Activated naive CD4-positive, alpha-beta T cell treated with Interleukin-2 at 50 U/mL for 16 hours (primary cell): Measurements from ENCODE around the gene PIK3CD.
"Not testable (repeated sequence)": the region's sequence is repeated elsewhere in the genome, so short reads cannot be mapped to it uniquely, and the experiment has no call there.

Experiments used
- DNase-seq: peaks from one replicate; pipeline ENCODE4 v3.0.0-alpha.2; 2020

The PIK3CD gene

GRCh38 chr1:9744106-9744799 lies 92.7 kb downstream of the PIK3CD start:
- DNase-seq, result no peak

- no peak for DNase-seq
These were observed 94.7 kb downstream of the PIK3CD start for GRCh38 chr1:9746211-9746610.

DNA sequence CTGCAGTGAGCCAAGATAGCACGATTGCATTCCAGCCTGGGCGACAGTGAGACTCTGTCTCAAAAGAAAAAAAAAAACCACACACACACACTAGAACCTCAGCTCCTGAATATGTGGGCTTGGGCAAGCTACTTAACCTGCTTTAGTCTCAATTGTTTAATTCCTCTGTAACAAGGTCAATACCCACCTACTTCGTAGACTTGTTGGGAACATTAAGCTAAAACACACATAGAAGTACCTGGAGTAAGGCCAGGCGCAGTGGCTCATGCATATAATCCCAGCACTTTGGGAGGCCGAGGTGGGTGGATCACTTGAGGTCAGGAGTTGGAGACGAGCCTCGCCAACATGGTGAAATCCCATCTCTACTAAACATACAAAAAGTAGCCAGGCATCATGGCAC lies 95.1 kb downstream of the PIK3CD start:
- no peak for DNase-seq

DNA sequence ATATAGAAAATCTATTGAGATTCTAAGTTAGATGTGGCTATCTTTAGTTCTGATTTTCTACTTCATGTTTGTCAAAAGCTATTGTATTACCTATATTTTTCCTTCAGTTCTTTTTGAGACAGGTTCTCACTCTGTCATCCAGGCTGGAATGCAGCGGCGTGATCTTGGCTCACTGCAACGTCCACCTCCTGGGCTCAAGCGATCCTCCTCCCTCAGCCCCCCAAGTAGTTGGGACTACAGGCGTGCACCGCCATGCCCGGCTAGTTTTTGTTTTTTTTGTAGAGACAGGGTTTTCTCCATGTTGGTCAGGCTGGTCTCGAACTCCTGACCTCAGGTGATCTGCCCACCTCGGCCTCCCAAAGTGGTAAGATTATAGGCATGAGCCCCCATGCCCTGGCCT lies 96.9 kb downstream of the PIK3CD start:
- not testable (repeated sequence) for DNase-seq

DNA sequence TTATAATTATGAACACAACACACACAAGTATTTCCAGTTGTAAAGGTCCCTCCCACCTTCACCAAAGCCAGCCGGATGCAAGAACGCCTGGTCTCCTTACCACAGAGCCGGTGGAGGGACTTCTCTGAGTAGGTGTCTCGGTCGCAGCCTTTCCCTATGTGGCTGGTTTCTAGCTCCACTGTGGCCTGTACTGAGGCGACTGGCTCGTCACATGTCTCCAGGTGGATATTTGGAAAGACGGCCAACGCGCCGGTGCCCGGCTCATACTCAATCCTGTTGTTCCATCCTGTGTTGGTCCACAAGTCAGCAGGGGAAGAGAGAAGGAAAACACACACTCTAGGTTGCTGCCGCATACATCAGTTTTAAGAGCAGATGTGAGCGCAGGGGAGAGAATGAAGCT lies 97.8 kb downstream of the PIK3CD start:
- DNase-seq, result no peak

DNA sequence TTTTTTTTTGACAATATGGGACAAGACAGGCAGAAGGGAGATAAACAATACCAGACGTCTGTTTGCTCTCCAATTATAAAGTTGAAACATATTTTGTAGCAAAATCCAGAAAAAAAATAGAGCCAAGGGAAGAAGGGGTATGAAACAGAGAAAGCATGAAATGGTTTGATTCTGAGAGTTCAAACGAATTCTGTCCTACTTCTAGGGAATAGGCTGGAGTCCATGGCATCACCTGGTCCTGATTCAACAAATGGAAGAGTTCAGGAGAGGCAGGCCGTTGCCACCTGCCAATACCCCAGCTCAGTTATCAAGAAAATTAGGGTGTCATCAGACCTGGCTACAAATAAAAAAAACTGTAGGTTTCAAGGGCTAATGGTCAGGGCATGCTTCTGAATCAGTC lies 100.4 kb downstream of the PIK3CD start:
- DNase-seq, result no peak

GRCh38 chr1:9753121-9753531 lies 101.6 kb downstream of the PIK3CD start:
- no peak for DNase-seq

DNA sequence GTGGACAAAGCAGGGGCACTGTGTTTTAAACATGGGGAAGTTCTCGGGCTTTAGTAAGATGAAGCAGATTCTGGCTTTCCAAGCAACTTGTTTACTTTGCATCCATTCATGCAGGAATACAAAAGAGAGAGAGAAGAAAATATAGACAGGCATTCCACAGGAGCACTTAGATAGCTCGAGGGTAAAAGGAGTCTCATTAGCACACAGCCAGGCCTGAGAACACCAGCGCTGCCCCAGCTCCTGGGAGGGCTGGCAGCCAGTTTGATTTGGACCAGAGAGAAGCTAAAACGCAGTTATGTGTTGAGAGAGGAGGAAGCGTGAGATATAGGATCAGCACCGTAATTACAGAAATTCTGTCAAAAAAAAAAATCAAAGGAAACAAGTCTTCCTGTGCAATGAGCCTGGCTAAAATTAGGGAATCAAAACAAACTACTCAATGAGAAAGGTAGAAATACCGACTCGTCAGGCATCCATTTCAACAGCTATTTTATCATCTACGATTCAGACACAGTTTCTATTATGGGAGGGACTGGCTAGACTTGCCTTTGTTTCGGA lies 104.0 kb downstream of the PIK3CD start:
- DNase-seq, result no peak

DNA sequence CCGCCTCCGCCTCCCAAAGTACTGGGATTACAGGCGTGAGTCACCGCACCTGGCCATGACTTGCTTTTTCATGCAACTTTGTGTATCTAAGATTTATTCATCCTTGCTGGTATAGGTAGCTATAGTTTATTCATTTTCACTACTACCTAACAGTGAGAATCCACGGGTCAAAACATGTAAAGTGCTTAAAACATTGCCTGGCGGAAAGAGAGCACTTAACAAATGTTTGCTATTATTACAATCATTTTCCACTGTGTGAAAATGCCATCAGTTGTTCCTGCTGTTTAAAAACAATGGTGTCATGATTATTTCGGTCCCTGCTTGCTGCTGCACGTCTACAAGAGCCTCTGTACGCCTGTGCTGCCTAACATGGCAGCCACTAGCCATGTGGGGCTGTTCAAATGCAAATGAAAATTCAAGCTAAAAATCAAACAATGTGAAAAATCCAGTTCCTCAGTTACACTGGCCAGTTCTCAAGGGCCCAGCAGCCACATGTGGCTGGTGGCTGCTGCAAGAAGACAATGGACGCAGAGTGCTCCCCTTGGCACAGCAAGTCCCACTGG lies 107.1 kb downstream of the PIK3CD start:
- no peak for DNase-seq

DNA sequence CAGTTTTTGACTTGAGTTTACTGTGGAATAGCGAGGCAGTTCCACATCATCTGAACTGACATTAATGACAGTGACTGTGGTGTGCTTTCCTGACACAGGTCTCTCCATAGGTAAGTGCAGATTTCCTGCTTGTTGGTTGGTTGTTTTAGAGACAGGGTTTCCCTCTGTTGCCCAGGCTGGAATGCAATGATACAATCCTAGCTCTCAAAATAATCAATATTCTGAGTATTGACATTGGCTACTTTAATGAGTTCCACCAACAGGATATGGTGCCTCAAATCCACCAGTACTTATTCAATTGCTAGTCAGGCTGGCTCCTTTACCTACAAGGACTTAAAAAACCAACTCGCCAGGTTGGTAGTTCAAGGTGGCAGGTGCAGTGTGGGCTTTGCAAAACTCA lies 108.4 kb downstream of the PIK3CD start:
- DNase-seq, result no peak

GRCh38 chr1:9760824-9761223 lies 109.3 kb downstream of the PIK3CD start:
- DNase-seq, result no peak

DNA sequence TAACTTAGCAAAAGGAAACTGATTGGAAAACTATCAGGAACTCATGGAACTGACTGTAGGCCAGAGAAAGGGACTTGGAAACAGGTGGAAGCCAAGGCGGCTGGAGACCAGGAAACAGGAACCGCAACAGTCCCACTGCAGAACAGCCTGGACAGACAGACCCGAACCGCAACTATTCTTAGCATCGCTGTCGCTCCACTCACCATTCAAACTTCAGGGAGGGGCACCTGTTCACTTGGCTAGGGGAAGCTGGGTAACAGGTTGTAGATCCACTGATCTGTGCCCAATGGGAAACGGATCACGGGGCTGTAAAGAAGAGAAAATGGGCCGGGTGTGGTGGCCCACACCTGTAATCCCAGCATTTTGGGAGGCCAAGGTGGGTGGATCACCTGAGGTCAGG lies 110.3 kb downstream of the PIK3CD start:
- DNase-seq, result no peak

DNA sequence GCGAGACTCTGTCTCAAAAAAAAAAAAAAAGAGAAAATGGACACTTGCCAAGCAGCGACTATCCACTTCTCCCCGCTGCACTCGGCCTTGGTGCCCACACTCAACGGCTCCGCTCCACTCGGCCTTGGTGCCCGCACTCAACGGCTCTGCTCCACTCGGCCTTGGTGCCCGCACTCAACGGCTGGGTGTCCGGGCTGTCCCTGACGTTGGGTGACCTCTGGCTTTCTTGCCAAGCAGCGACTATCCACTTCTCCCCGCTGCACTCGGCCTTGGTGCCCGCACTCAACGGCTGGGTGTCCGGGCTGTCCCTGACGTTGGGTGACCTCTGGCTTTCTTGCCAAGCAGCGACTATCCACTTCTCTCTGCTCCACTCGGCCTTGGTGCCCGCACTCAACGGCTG lies 110.9 kb downstream of the PIK3CD start:
- DNase-seq, result not testable (repeated sequence)

DNA sequence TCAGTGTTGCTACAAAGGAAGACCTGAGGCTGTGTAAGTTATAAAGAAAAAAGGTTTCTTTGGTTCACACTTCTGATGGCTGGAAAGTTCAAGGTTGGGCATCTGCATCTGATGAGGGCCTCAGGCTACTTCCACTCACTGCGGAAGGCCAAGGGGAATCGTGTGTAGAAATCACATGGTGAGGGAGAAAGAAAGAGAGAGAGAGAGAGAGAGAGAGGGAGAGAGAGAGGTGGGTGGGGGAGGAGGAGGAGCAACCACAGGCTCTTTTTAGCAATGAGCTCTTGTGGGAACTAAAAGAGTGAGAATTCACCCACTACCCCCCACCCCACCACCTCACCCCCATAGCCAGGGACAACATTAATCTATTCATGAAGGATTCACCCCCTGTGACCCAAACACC lies 112.4 kb downstream of the PIK3CD start:
- DNase-seq, result no peak

DNA sequence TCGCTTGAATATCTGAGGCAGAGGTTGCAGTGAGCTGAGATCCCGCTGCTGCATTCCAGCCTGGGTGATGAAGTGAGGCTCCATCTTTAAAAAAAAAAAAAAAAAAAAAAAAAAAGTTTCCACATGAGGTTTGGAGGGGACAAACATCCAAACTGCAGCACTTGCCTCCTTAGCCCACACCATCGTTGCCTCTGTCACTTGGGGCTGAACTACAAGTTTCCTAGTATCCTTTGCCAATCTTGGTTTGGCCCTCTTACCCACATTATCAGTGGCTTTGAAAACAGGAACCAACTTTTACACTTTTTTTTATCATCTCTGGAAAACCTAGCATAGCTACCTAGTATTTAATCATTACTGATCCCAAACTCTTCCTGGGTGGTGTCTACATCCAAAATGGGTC lies 113.0 kb downstream of the PIK3CD start:
- no peak for DNase-seq

GRCh38 chr1:9766759-9767442 lies 115.4 kb downstream of the PIK3CD start:
- DNase-seq, result no peak

DNA sequence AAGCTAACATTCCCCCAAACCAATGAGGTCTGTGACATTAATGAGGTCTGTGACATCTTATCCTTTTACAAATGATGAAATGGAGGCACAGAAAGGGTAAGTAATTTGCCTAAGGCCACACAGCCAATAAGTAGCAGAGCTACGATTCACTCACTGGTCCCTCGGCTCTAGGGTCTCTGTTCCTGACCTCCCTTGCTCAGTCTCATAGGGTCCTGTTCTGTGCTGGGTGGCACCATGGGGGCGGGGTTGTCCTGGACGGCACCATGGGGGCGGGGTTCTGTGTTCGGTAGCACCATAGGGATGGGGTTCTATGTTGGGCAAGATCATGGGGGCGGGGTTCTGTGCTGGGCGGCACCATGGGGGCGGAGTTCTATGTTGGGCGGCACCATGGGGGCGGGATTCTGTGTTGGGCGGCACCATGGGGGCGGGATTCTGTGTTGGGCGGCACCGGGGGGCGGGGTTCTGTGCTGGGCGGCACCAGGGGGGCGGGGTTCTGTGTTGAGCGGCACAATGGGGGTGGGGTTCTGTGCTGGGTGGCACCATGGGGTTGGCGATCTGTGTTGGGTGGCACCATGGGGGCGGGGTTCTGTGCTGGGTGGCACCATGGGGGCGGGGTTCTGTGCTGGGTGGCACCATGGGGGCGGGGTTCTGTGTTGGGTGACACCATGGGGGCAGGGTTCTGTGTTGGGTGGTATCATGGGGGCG lies 116.6 kb downstream of the PIK3CD start:
- DNase-seq, result no peak

GRCh38 chr1:9768983-9769382 lies 117.5 kb downstream of the PIK3CD start:
- DNase-seq, result no peak

DNA sequence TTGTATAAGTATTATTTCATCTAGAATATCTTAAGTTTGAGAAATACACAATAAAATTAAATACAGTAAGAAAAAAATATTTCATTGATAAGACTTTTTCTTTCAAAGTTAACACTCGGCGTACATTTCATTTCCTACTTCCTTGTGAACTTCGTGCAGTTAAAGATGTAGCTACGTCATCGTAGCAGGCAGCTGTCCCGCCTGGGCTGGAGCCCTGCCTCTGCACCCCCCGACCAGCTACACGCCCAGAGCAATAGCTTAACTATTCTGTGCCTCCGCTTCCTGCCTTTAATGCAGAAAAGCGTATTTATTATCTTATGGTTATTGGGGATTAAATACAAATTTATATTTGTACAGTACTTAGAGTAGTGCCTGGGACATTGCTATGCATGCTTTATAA lies 118.8 kb downstream of the PIK3CD start:
- no peak for DNase-seq

DNA sequence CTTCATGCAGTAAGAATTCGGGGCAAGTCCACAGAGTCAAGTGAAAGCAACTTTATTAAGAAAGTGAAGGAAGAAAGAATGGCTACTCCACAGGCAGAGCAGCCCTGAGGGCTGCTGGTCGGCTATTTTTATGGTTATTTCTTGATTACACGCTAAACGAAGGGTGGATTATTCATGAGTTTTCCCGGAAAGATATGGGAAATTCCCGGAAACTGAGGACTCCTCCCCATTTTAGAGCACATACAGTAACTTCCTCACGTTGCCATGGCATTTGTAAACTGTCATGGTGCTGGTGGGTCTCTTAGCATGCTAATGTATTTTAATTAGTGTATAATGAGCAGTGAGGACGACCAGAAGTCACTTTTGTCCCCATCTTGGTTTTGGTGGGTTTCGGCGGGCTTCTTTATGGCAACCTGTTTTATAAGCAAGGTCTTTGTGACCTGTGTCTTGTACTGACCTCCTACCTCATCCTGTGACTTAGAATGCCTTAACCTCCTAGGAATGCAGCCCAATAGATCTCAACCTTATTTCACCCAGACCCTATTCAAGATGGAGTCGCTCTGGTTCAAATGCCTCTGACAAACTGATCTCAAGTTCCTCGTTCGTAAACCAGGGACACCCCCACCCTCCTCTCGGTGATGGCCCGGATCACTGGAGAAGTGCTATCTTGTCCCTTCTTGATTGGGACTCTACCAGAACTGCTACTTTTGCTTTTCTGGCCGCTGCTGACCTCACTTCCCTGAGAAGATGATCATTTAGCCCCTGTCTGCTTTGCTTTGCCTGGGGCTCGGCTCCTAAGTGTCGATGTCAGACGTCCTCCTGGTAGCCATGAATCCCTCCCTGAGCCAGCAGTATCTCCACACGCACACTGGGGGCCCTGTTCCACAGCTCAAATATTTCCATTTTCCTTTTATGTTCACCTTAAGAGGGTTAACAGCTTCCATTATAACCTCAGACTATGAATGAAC lies 123.5 kb downstream of the PIK3CD start:
- DNase-seq, result no peak

DNA sequence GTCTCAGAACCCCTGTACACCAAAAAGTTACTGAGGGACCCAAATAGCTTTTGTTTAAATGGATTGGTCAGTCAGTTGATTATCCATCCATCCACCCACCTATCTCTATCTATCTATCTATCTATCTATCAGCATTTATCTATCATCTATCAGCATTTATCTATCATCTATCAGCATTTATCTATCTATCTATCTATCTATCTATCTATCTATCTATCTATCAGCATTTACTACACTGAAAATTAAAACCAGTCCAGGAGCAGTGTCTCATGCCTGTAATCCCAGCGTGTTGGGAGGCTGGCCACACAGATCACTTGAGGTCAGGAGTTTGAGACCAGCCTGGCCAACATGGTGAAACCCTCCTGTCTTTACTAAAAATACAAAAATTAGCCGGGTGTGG lies 125.2 kb downstream of the PIK3CD start:
- DNase-seq, result no peak
